Measurements from ENCODE around the gene INMT.
A peak's percentile ranks its signal among the peaks of the same experiment; 100 is the strongest.

INMT gene

GRCh38 chr7:30779574-30779973 lies 27.6 kb downstream of the INMT start:
- no peak for TF ChIP-seq CTCF (IDR thresholded peaks at IDR 0.05; ENCODE audit: insufficient read depth, low read depth, low read length, missing control alignments)
- no peak overlapping the region for H3K4me3 ChIP-seq (ENCODE audit: low read length)
- no peak for DNase-seq (ENCODE audit: low read depth)

- TF ChIP-seq CTCF (IDR thresholded peaks at IDR 0.05; ENCODE audit: insufficient read depth, low read depth, low read length, missing control alignments) = no peak
- no peak overlapping the region for H3K4me3 ChIP-seq (ENCODE audit: low read length)
- no peak for DNase-seq (ENCODE audit: low read depth)
These were observed 29.0 kb downstream of the INMT start for GRCh38 chr7:30780941-30781340.

GRCh38 chr7:30782690-30783089 lies 30.8 kb downstream of the INMT start:
- H3K4me3 ChIP-seq (ENCODE audit: low read length) = no peak overlapping the region
- no peak for TF ChIP-seq CTCF (IDR thresholded peaks at IDR 0.05; ENCODE audit: insufficient read depth, low read depth, low read length, missing control alignments)
- DNase-seq (ENCODE audit: low read depth) = no peak

- H3K4me3 ChIP-seq (ENCODE audit: low read length) = no peak overlapping the region
- no peak for DNase-seq (ENCODE audit: low read depth)
- no peak for TF ChIP-seq CTCF (IDR thresholded peaks at IDR 0.05; ENCODE audit: insufficient read depth, low read depth, low read length, missing control alignments)
These were observed 33.9 kb downstream of the INMT start for GRCh38 chr7:30785786-30786185.

GRCh38 chr7:30787486-30787885 lies 35.6 kb downstream of the INMT start:
- no peak overlapping the region for H3K4me3 ChIP-seq (ENCODE audit: low read length)
- DNase-seq (ENCODE audit: low read depth) = no peak
- TF ChIP-seq CTCF (IDR thresholded peaks at IDR 0.05; ENCODE audit: insufficient read depth, low read depth, low read length, missing control alignments) = no peak

GRCh38 chr7:30788640-30789333 lies 36.9 kb downstream of the INMT start:
- DNase-seq (ENCODE audit: low read depth) = no peak
- no peak overlapping the region for H3K4me3 ChIP-seq (ENCODE audit: low read length)
- TF ChIP-seq CTCF (IDR thresholded peaks at IDR 0.05; ENCODE audit: insufficient read depth, low read depth, low read length, missing control alignments) = no peak

- peak; percentile 83 for DNase-seq (ENCODE audit: low read depth)
These were observed 37.4 kb downstream of the INMT start for GRCh38 chr7:30789334-30789711.

More at GRCh38 chr7:30789334-30789711, 37.4 kb downstream of the INMT start:
- H3K4me3 ChIP-seq (ENCODE audit: low read length) = no peak overlapping the region
- TF ChIP-seq CTCF (IDR thresholded peaks at IDR 0.05; ENCODE audit: insufficient read depth, low read depth, low read length, missing control alignments) = no peak

Data from epithelial cell of esophagus (primary cell).